SK-N-SH treated with all-trans-retinoic acid at 6 μM for 48 hours (cell line): ENCODE measurements around the gene C5AR1.

Experiments used
- ATAC-seq: fragments of 200-7000 bp; cut with Tn5 transposase; 3 replicates; pipeline ENCODE4 v1.9.1; 2020; ENCODE audit warnings: mild to moderate bottlenecking, moderate library complexity
- ARNTL ChIP-seq: fragments of 450-650 bp; formaldehyde crosslinking; IDR thresholded peaks from 2 replicates; pipeline ENCODE4 v1.5.0; 2020; ENCODE audit warnings: low read depth, mild to moderate bottlenecking, moderate library complexity, borderline replicate concordance
- BACH2 ChIP-seq: fragments of 250-450 bp; sonication (Bioruptor Pico); IDR thresholded peaks from 2 replicates; pipeline ENCODE4 v1.9.0; 2021; ENCODE audit warnings: mild to moderate bottlenecking, borderline replicate concordance
- ESRRG ChIP-seq: fragments of 250-450 bp; sonication (Bioruptor Pico); IDR thresholded peaks from 2 replicates; pipeline ENCODE4 v1.6.1; 2021; ENCODE audit warnings: mild to moderate bottlenecking
- GLIS3 ChIP-seq: fragments of 250-450 bp; sonication (Bioruptor Pico); IDR thresholded peaks from 2 replicates; pipeline ENCODE4 v1.5.0; 2020; ENCODE audit warnings: mild to moderate bottlenecking, moderate library complexity
- ISL1 ChIP-seq: fragments of 250-450 bp; sonication (Bioruptor Pico); IDR thresholded peaks from 2 replicates; pipeline ENCODE4 v2.1.2; 2022; ENCODE audit warnings: mild to moderate bottlenecking, moderate library complexity
- OSR1 ChIP-seq: fragments of 250-450 bp; sonication (Bioruptor Pico); IDR thresholded peaks from 2 replicates; pipeline ENCODE4 v1.8.0; 2022; ENCODE audit warnings: moderate library complexity, mild to moderate bottlenecking, inconsistent platforms
- PATZ1 ChIP-seq: fragments of 250-450 bp; sonication (Bioruptor Pico); IDR thresholded peaks from 2 replicates; pipeline ENCODE4 v1.8.0; 2020; ENCODE audit warnings: mild to moderate bottlenecking, moderate library complexity, borderline replicate concordance
- RARB ChIP-seq: fragments of 250-450 bp; sonication (Bioruptor Pico); IDR thresholded peaks from 2 replicates; pipeline ENCODE4 v1.8.0; 2021; ENCODE audit warnings: mild to moderate bottlenecking, moderate library complexity
- SNAI2 ChIP-seq: fragments of 250-450 bp; sonication (Bioruptor Pico); IDR thresholded peaks from 2 replicates; pipeline ENCODE4 v1.5.0; 2020; ENCODE audit warnings: mild to moderate bottlenecking, moderate library complexity
- TCF4 ChIP-seq: fragments of 250-450 bp; sonication (Bioruptor Pico); IDR thresholded peaks from 2 replicates; pipeline ENCODE4 v1.8.0; 2021; ENCODE audit warnings: mild to moderate bottlenecking, moderate library complexity, borderline replicate concordance
- TOX ChIP-seq: fragments of 250-450 bp; sonication (Bioruptor Pico); IDR thresholded peaks from 2 replicates; pipeline ENCODE4 v1.8.0; 2021; ENCODE audit warnings: mild to moderate bottlenecking, moderate library complexity, borderline replicate concordance
- TSHZ2 ChIP-seq: fragments of 250-450 bp; sonication (Bioruptor Pico); IDR thresholded peaks from 2 replicates; pipeline ENCODE4 v1.5.0; 2020; ENCODE audit warnings: mild to moderate bottlenecking, moderate library complexity
- ZC3H10 ChIP-seq: fragments of 250-450 bp; sonication (Bioruptor Pico); IDR thresholded peaks from 2 replicates; pipeline ENCODE4 v1.5.1; 2021; ENCODE audit warnings: mild to moderate bottlenecking, moderate library complexity
- ZFP3 ChIP-seq: fragments of 250-450 bp; sonication (Bioruptor Pico); IDR thresholded peaks from 2 replicates; pipeline ENCODE4 v1.5.0; 2020; ENCODE audit warnings: mild to moderate bottlenecking, moderate library complexity
- ZFP30 ChIP-seq: fragments of 450-650 bp; formaldehyde crosslinking; IDR thresholded peaks from 2 replicates; pipeline ENCODE4 v1.5.0; 2022; ENCODE audit warnings: mild to moderate bottlenecking, moderate library complexity
- ZNF565 ChIP-seq: fragments of 450-650 bp; formaldehyde crosslinking; conservative IDR thresholded peaks from 2 replicates; pipeline ENCODE4 v1.5.0; 2020; ENCODE audit warnings: low read depth, mild to moderate bottlenecking, moderate library complexity
- ZNF70 ChIP-seq: fragments of 450-650 bp; formaldehyde crosslinking; IDR thresholded peaks from 2 replicates; pipeline ENCODE4 v1.5.0; 2020; ENCODE audit warnings: mild to moderate bottlenecking, moderate library complexity
- TF ChIP-seq, protein P1 (sequence below): fragments of 250-450 bp; sonication (Bioruptor Pico); IDR thresholded peaks from 2 replicates; pipeline ENCODE4 v1.5.1; 2020; ENCODE audit warnings: low read depth, mild to moderate bottlenecking, moderate library complexity
- TF ChIP-seq, protein P2 (sequence below): fragments of 250-450 bp; sonication (Bioruptor Pico); IDR thresholded peaks from 2 replicates; pipeline ENCODE4 v1.8.0; 2021; ENCODE audit warnings: low read depth, mild to moderate bottlenecking, moderate library complexity, borderline replicate concordance

The C5AR1 gene

GRCh38 chr19:47324502-47324901, 14.8 kb downstream of the C5AR1 start:
- TF ChIP-seq TOX (CRISPR knock-in tag) = no peak
- TF ChIP-seq, protein P1, sequence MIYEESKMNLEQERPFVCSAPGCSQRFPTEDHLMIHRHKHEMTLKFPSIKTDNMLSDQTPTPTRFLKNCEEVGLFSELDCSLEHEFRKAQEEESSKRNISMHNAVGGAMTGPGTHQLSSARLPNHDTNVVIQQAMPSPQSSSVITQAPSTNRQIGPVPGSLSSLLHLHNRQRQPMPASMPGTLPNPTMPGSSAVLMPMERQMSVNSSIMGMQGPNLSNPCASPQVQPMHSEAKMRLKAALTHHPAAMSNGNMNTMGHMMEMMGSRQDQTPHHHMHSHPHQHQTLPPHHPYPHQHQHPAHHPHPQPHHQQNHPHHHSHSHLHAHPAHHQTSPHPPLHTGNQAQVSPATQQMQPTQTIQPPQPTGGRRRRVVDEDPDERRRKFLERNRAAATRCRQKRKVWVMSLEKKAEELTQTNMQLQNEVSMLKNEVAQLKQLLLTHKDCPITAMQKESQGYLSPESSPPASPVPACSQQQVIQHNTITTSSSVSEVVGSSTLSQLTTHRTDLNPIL = no peak
- TF ChIP-seq ZFP3 (CRISPR knock-in tag) = no peak
- no peak for ATAC-seq

GRCh38 chr19:47330466-47330869, 20.8 kb downstream of the C5AR1 start:
- TF ChIP-seq TOX (CRISPR knock-in tag) (no peak), RARB (CRISPR knock-in tag) (no peak), OSR1 (CRISPR knock-in tag) (no peak), ESRRG (CRISPR knock-in tag) (no peak), ZFP3 (CRISPR knock-in tag) (no peak), TSHZ2 (CRISPR knock-in tag) (no peak), ZC3H10 (no peak)
- ATAC-seq = no peak

GRCh38 chr19:47331490-47331889, 21.8 kb downstream of the C5AR1 start:
- TF ChIP-seq ZFP30 (CRISPR knock-in tag) (no peak), ZNF70 (no peak), PATZ1 (CRISPR knock-in tag) (no peak), SNAI2 (CRISPR knock-in tag) (no peak), GLIS3 (no peak), TSHZ2 (CRISPR knock-in tag) (no peak), ZNF565 (CRISPR knock-in tag) (no peak), ISL1 (CRISPR knock-in tag) (no peak), BACH2 (CRISPR knock-in tag) (no peak), ARNTL (CRISPR knock-in tag) (no peak)
- no peak for ATAC-seq

DNA sequence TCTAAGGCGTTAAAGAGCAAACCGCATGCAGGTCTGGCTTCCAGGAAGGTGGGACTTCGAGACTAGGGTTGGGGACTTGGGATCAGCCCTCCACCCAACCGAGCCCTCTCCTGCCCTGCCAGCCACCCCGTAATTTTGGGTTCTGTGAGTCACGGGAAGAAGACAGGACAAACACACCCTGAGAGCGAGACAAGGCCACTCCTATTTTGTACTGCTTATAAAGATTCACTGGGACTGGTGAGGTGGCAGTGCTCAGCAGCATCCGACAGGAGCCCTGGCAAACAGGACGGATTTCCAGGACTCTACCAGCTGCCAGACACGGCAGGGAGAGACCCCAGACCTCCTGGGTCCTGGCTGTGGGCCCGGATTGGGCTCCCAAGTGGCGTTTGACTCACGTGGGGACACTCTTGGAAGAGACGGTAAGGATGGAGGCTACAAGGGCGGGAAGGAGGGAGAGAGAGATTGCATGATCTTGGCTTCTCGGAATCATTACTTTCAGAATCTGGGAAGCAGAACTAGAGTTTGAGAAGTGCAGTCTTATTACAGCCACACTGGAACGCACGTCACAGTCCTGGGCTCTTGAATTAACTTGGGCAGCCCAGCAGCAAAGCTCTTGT, 22.4 kb downstream of the C5AR1 start, which contains the start of gene C5AR2:
C5AR2 (plus strand) TSS at position 245 of the 617 bp plus-strand sequence. CDS start 8,625 bp downstream, outside the sequence.
- ATAC-seq = no peak; the same call in 2 of the 3 replicates
- TF ChIP-seq GLIS3 = no peak
- no peak for TF ChIP-seq ESRRG (CRISPR knock-in tag)
- TF ChIP-seq, protein P1 = no peak
- TF ChIP-seq ISL1 (CRISPR knock-in tag) = no peak
- no peak for TF ChIP-seq BACH2 (CRISPR knock-in tag)
- TF ChIP-seq, protein P2, sequence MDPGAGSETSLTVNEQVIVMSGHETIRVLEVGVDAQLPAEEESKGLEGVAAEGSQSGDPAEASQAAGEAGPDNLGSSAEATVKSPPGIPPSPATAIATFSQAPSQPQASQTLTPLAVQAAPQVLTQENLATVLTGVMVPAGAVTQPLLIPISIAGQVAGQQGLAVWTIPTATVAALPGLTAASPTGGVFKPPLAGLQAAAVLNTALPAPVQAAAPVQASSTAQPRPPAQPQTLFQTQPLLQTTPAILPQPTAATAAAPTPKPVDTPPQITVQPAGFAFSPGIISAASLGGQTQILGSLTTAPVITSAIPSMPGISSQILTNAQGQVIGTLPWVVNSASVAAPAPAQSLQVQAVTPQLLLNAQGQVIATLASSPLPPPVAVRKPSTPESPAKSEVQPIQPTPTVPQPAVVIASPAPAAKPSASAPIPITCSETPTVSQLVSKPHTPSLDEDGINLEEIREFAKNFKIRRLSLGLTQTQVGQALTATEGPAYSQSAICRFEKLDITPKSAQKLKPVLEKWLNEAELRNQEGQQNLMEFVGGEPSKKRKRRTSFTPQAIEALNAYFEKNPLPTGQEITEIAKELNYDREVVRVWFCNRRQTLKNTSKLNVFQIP (CRISPR knock-in tag) = no peak
- no peak for TF ChIP-seq ZNF70
- no peak for TF ChIP-seq PATZ1 (CRISPR knock-in tag)
- TF ChIP-seq ARNTL (CRISPR knock-in tag) = no peak
- no peak for TF ChIP-seq RARB (CRISPR knock-in tag)
- no peak for TF ChIP-seq TCF4
